Stimulated activated CD8-positive, alpha-beta memory T cell treated with anti-CD3 and anti-CD28 coated beads, Interleukin-15, amount 100 ng/mL, for 48 hours (primary cell): ENCODE data around the gene FBP1.
"Not testable (repeated sequence)": the region's sequence is repeated elsewhere in the genome, so short reads cannot be mapped to it uniquely, and the experiment has no call there.

Experiments
- DNase-seq, 2 donors: peaks; one replicate each; pipeline ENCODE4 v3.0.0-alpha.2; 2020; ENCODE audit warnings: low read depth in 2 of 2

FBP1 gene

GRCh38 chr9:94619026-94619425 is 20.3 kb downstream of the FBP1 start:
- DNase-seq: no peak

- no peak for DNase-seq
These were observed 26.3 kb downstream of the FBP1 start for GRCh38 chr9:94613003-94613402.

- no peak for DNase-seq
These were observed 27.2 kb downstream of the FBP1 start for GRCh38 chr9:94612071-94612470.

- DNase-seq: peak; percentile 45 to 63
These were observed 27.7 kb downstream of the FBP1 start for GRCh38 chr9:94611638-94612068.

- DNase-seq: no peak
These were observed 29.1 kb downstream of the FBP1 start for GRCh38 chr9:94610181-94610606.

- DNase-seq: no peak
These were observed 32.0 kb downstream of the FBP1 start for GRCh38 chr9:94607423-94607691.

- DNase-seq: no peak
These were observed 32.5 kb downstream of the FBP1 start for GRCh38 chr9:94606646-94607422.

- DNase-seq: peak; percentile 54 to 55
These were observed 35.8 kb downstream of the FBP1 start for GRCh38 chr9:94603259-94604160.

GRCh38 chr9:94602666-94603065 is 36.7 kb downstream of the FBP1 start:
- DNase-seq: no peak

- no peak for DNase-seq
These were observed 38.6 kb downstream of the FBP1 start for GRCh38 chr9:94600715-94601114.

GRCh38 chr9:94600258-94600657 is 39.1 kb downstream of the FBP1 start:
- no peak for DNase-seq

- no peak for DNase-seq
These were observed 40.2 kb downstream of the FBP1 start for GRCh38 chr9:94599102-94599501.

GRCh38 chr9:94593459-94594345 is 45.6 kb downstream of the FBP1 start, which contains the start of gene FBP2:
TSS of gene FBP2 (minus strand) at chr9:94593824. CDS start at chr9:94593726, 98 bp downstream.
- no peak for DNase-seq

- DNase-seq: not testable (repeated sequence)
These were observed 46.6 kb downstream of the FBP1 start for GRCh38 chr9:94592683-94593082.

- DNase-seq: no peak
These were observed 47.4 kb downstream of the FBP1 start for GRCh38 chr9:94591876-94592275.

GRCh38 chr9:94591046-94591545 is 48.2 kb downstream of the FBP1 start:
- DNase-seq: not testable (repeated sequence)

- DNase-seq: no peak
These were observed 50.6 kb downstream of the FBP1 start for GRCh38 chr9:94588681-94589080.

- no peak for DNase-seq
These were observed 52.5 kb downstream of the FBP1 start for GRCh38 chr9:94586814-94587213.

GRCh38 chr9:94586316-94586715 is 53.0 kb downstream of the FBP1 start:
- DNase-seq: no peak

GRCh38 chr9:94584555-94584954 is 54.8 kb downstream of the FBP1 start:
- DNase-seq: no peak

- DNase-seq: no peak
These were observed 57.6 kb downstream of the FBP1 start for GRCh38 chr9:94581728-94582127.

GRCh38 chr9:94577571-94577970 is 61.7 kb downstream of the FBP1 start:
- DNase-seq: no peak
